Caco-2 (cell line): ENCODE results near the gene MAP2K5. TPM values are rescaled to one million over a fixed set of nuclear protein-coding genes. Genes with fewer than 3 reads are reported as not detected.

Source experiments
- BruUV-seq: library from RNA; stranded (reverse); fragments of 400-500 nt; replicated peaks from 2 replicates; lab custom pipeline; 2021; lab: Mats Ljungman, UMichigan
- CTCF ChIA-PET: fragments of 300-600 bp; sonication (Branson Sonifier 250); formaldehyde crosslinking; loops from one replicate; lab custom pipeline; 2022; ENCODE audit warnings: antibody characterized with exemption; lab: Charles Lee
- POLR2A ChIA-PET: fragments of 300-600 bp; sonication (Branson Sonifier 250); formaldehyde crosslinking; loops from one replicate; lab custom pipeline; 2022; ENCODE audit warnings: antibody characterized with exemption; lab: Charles Lee
- DNase-seq, 2 experiments: peaks; one replicate each; pipeline versions ENCODE4 v3.0.0 to v3.0.0-alpha.2; 2020 to 2022
- H3K27me3 ChIP-seq: replicated peaks from 2 replicates; pipeline ENCODE4 v1.6.0; 2011; ENCODE audit warnings: low read length; ENCODE audit not compliant: control insufficient read depth, insufficient read depth
- H3K36me3 ChIP-seq: 2 replicates; pipeline ENCODE4 v1.5.1; 2011; ENCODE audit warnings: low read length; ENCODE audit not compliant: control insufficient read depth, insufficient read depth
- H3K4me1 ChIP-seq: fragments of 250-450 bp; sonication (Bioruptor Pico); 2 replicates; pipeline ENCODE4 v1.5.1; 2020; ENCODE audit warnings: mild to moderate bottlenecking
- H3K4me3 ChIP-seq: 2 replicates; pipeline ENCODE4 v1.5.1; 2011; ENCODE audit warnings: low read depth, mild to moderate bottlenecking, control low read depth, low read length
- H3K9me3 ChIP-seq: fragments of 250-450 bp; sonication (Bioruptor Pico); 2 replicates; pipeline ENCODE4 v1.5.1; 2020; ENCODE audit warnings: mild to moderate bottlenecking, moderate library complexity
- H3K27ac Mint-ChIP-seq: one replicate; pipeline ENCODE4 v1.8.0; 2022; ENCODE audit warnings: mixed read lengths; ENCODE audit not compliant: unreplicated experiment
- H3K27me3 Mint-ChIP-seq: one replicate; pipeline ENCODE4 v1.8.0; 2022; ENCODE audit warnings: mixed read lengths; ENCODE audit not compliant: insufficient read depth, unreplicated experiment
- H3K36me3 Mint-ChIP-seq: one replicate; pipeline ENCODE4 v1.8.0; 2022; ENCODE audit warnings: mild to moderate bottlenecking, mixed read lengths; ENCODE audit not compliant: insufficient read depth, unreplicated experiment
- H3K4me1 Mint-ChIP-seq: one replicate; pipeline ENCODE4 v1.8.0; 2022; ENCODE audit warnings: low read depth, mixed read lengths; ENCODE audit not compliant: unreplicated experiment
- H3K4me3 Mint-ChIP-seq: one replicate; pipeline ENCODE4 v1.8.0; 2022; ENCODE audit warnings: mild to moderate bottlenecking, moderate library complexity, mixed read lengths; ENCODE audit not compliant: unreplicated experiment
- H3K9me3 Mint-ChIP-seq: one replicate; pipeline ENCODE4 v1.8.0; 2022; ENCODE audit warnings: mixed read lengths; ENCODE audit not compliant: unreplicated experiment
- CTCF ChIP-seq, 2 experiments: fragments of 200-600 bp in 1 of 2; IDR thresholded peaks; 1 replicate in 1 of 2; 2 replicates in 1 of 2; pipeline versions ENCODE4 v1.5.1 to v1.8.0; 2011 to 2022; ENCODE audit warnings: antibody characterized with exemption in 1 of 2, control low read depth in 1 of 2, inconsistent platforms in 1 of 2, low read depth in 1 of 2, low read length in 1 of 2, mild to moderate bottlenecking in 1 of 2, moderate library complexity in 1 of 2; ENCODE audit not compliant: insufficient read depth in 1 of 2, severe bottlenecking in 1 of 2, unreplicated experiment in 1 of 2
- intact Hi-C: fragments of 100-400 bp; cut with micrococcal nuclease; formaldehyde crosslinking; loops from one replicate; pipeline ENCODE4 v1.10.0; 2022; ENCODE audit not compliant: unreplicated experiment
- total RNA-seq: library from RNA; stranded (reverse); gene quantifications from 2 replicates; pipeline ENCODE4 v1.2.3, GENCODE V29; 2022

The MAP2K5 gene
- total RNA-seq, 1 experiment from 2014 or later = 12.2 TPM

- POLR2A ChIA-PET = no interaction called here
- intact Hi-C loops = no loop called here
- H3K27me3 ChIP-seq = no peaks in the 10 kb centered on the region
- H3K4me1 Mint-ChIP-seq = no peaks in the 10 kb centered on the region
- CTCF ChIA-PET = no interaction called here
- no peaks in the 10 kb centered on the region for H3K4me1 ChIP-seq
- no peak for TF ChIP-seq CTCF (IDR thresholded peaks at IDR 0.05; ENCODE audit: insufficient read depth in 1 of 2, low read depth in 1 of 2, low read length in 1 of 2, severe bottlenecking in 1 of 2, unreplicated experiment in 1 of 2)
- DNase-seq = no peak
- no peak overlapping the region for H3K4me3 ChIP-seq
- no peaks in the 10 kb centered on the region for H3K9me3 ChIP-seq
- H3K36me3 Mint-ChIP-seq = no peaks in the 10 kb centered on the region
- peaks cover 10% of the 10 kb centered on the region for H3K9me3 Mint-ChIP-seq
- no peaks in the 10 kb centered on the region for H3K27me3 Mint-ChIP-seq
- H3K4me3 Mint-ChIP-seq = no peak overlapping the region
- no peaks in the 10 kb centered on the region for H3K36me3 ChIP-seq
- BruUV-seq = no TSS peak
- no peak overlapping the region for H3K27ac Mint-ChIP-seq
These were observed 212.8 kb downstream of the MAP2K5 start for GRCh38 chr15:67755264-67755663.

- no peaks in the 10 kb centered on the region for H3K36me3 Mint-ChIP-seq
- ChIA-PET CTCF (interaction anchor here (0.8 kb wide), 1 partner anchor 407 kb away, joined by 3 read pairs; no protein-coding TSS in a partner anchor), POLR2A (no interaction called here)
- peaks cover 10% of the 10 kb centered on the region for H3K9me3 Mint-ChIP-seq
- BruUV-seq = no TSS peak
- Histone ChIP-seq H3K27me3 (no peaks in the 10 kb centered on the region), H3K36me3 (no peaks in the 10 kb centered on the region), H3K9me3 (no peaks in the 10 kb centered on the region), H3K4me3 (no peak overlapping the region), H3K4me1 (no peaks in the 10 kb centered on the region)
- no peak for DNase-seq
- no peaks in the 10 kb centered on the region for H3K4me1 Mint-ChIP-seq
- H3K27me3 Mint-ChIP-seq = no peaks in the 10 kb centered on the region
- no peak overlapping the region for H3K4me3 Mint-ChIP-seq
- TF ChIP-seq CTCF (IDR thresholded peaks at IDR 0.05; ENCODE audit: insufficient read depth in 1 of 2, low read depth in 1 of 2, low read length in 1 of 2, severe bottlenecking in 1 of 2, unreplicated experiment in 1 of 2) = no peak
- H3K27ac Mint-ChIP-seq = no peak overlapping the region
- intact Hi-C loops = no loop called here
These were observed 213.4 kb downstream of the MAP2K5 start for GRCh38 chr15:67755936-67756335.

DNA sequence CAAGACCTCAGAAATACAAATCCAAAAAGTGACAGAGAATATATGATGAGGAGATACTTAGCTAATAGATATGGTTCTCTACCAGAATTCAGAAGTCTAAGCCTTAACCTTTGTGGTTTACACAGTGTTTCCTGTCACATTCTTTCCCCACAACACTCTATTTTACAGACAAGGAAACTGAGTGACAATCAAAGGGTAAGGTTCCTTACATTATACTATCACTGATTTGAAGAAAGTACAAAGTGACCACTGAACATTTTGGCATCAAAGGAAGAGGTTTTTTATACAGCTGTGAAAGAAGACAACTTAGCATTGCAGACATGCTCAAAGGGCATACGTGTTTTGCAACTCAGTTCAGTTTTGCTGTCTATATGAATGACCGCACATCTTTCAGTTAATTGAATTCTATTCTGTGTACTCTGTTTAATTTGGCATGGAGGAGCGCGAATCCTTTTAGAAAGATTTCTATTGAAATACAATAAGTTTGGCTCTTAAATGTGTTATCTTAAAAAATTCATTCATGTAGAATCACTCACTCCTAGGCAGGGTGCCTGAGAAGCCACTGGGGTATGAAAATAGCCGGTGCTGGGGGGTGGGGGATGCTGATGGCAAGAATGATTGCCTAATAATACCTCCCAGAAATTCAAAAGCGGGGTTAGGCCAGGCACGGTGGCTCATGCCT lies 216.3 kb downstream of the MAP2K5 start:
- no peak overlapping the region for H3K4me3 Mint-ChIP-seq
- peaks cover 10% of the 10 kb centered on the region for H3K9me3 Mint-ChIP-seq
- CTCF ChIA-PET = no interaction called here
- H3K27me3 Mint-ChIP-seq = no peaks in the 10 kb centered on the region
- no peak overlapping the region for H3K27ac Mint-ChIP-seq
- intact Hi-C loops = no loop called here
- no peak for DNase-seq
- POLR2A ChIA-PET = no interaction called here
- no peaks in the 10 kb centered on the region for H3K4me1 Mint-ChIP-seq
- H3K9me3 ChIP-seq = no peaks in the 10 kb centered on the region
- H3K4me1 ChIP-seq = peaks cover 5% of the 10 kb centered on the region; the same call in 1 of the 2 replicates
- no TSS peak for BruUV-seq
- H3K4me3 ChIP-seq = no peak overlapping the region
- no peaks in the 10 kb centered on the region for H3K27me3 ChIP-seq
- H3K36me3 Mint-ChIP-seq = no peaks in the 10 kb centered on the region
- TF ChIP-seq CTCF (IDR thresholded peaks at IDR 0.05; ENCODE audit: insufficient read depth in 1 of 2, low read depth in 1 of 2, low read length in 1 of 2, severe bottlenecking in 1 of 2, unreplicated experiment in 1 of 2) = no peak
- H3K36me3 ChIP-seq = no peaks in the 10 kb centered on the region
